ENCODE measurements around the gene OLFML2A. TPM values are rescaled to one million over a fixed set of nuclear protein-coding genes. Genes with fewer than 3 reads are reported as not detected.
A peak's percentile ranks its signal among the peaks of the same experiment; 100 is the strongest.
"Not testable (repeated sequence)": the region's sequence is repeated elsewhere in the genome, so short reads cannot be mapped to it uniquely, and the experiment has no call there.

Gene OLFML2A
- total RNA-seq, 1 experiment from 2014 or later, result 6.7 TPM

- Mint-ChIP-seq H3K27me3 (ENCODE audit: low read depth) (no peaks in the 10 kb centered on the region), H3K9me3 (no peaks in the 10 kb centered on the region), H3K4me3 (peak overlapping the region; percentile 1; the same call in 1 of the 2 replicates), H3K36me3 (peaks cover 36% of the 10 kb centered on the region), H3K27ac (peak overlapping the region; percentile 90), H3K4me1 (peaks cover 28% of the 10 kb centered on the region)
- DNase-seq (ENCODE audit: low spot score), result no peak
- no peak for TF ChIP-seq FOXK1 (CRISPR knock-in tag; IDR thresholded peaks at IDR 0.05)
- TF ChIP-seq FOXJ3 (CRISPR knock-in tag; IDR thresholded peaks at IDR 0.05; ENCODE audit: borderline replicate concordance), result no peak
- TF ChIP-seq CTCF (IDR thresholded peaks at IDR 0.05), result no peak
- no peak for TF ChIP-seq AFF4 (CRISPR knock-in tag; IDR thresholded peaks at IDR 0.05; ENCODE audit: borderline replicate concordance)
- no peak for TF ChIP-seq ZNF416 (CRISPR knock-in tag; IDR thresholded peaks at IDR 0.05)
- TF ChIP-seq GTF2I (CRISPR knock-in tag; conservative IDR thresholded peaks at IDR 0.05), result no peak
- TF ChIP-seq MYBL2 (CRISPR knock-in tag; IDR thresholded peaks at IDR 0.05), result no peak
- no peak for TF ChIP-seq NR2C2 (CRISPR knock-in tag; IDR thresholded peaks at IDR 0.05)
- ATAC-seq, result peak; percentile 69
- POLR2A ChIA-PET, result no interaction called here
- CTCF ChIA-PET, result interaction anchor here (0.7 to 3.1 kb wide), 7 partner anchors 15 to 117 kb away, joined by 3 to 10 read pairs (median 4); partner anchors contain the start of gene NR6A1
Observed at GRCh38 chr9:124735121-124735520, 41.8 kb upstream of the OLFML2A start.

- H3K27me3 Mint-ChIP-seq (ENCODE audit: low read depth); H3K4me3 Mint-ChIP-seq; H3K36me3 Mint-ChIP-seq; H3K27ac Mint-ChIP-seq; ATAC-seq; H3K9me3 Mint-ChIP-seq; DNase-seq (ENCODE audit: low spot score); CTCF ChIA-PET; POLR2A ChIA-PET: not testable (repeated sequence)
- H3K4me1 Mint-ChIP-seq, result peaks cover 36% of the 10 kb centered on the region
Observed at GRCh38 chr9:124738075-124738474, 38.9 kb upstream of the OLFML2A start.

GRCh38 chr9:124739360-124739759 lies 37.6 kb upstream of the OLFML2A start:
- Mint-ChIP-seq H3K4me1 (peaks cover 40% of the 10 kb centered on the region), H3K27me3 (ENCODE audit: low read depth) (no peaks in the 10 kb centered on the region), H3K27ac (no peak overlapping the region), H3K36me3 (peaks cover 7% of the 10 kb centered on the region), H3K9me3 (no peaks in the 10 kb centered on the region), H3K4me3 (no peak overlapping the region)
- DNase-seq (ENCODE audit: low spot score), result no peak
- CTCF ChIA-PET, result no interaction called here
- POLR2A ChIA-PET, result no interaction called here
- no peak for TF ChIP-seq ZNF281 (CRISPR knock-in tag; IDR thresholded peaks at IDR 0.05)
- no peak for TF ChIP-seq FOXP1 (CRISPR knock-in tag; IDR thresholded peaks at IDR 0.05; ENCODE audit: borderline replicate concordance)
- TF ChIP-seq GRHL2 (CRISPR knock-in tag; IDR thresholded peaks at IDR 0.05; ENCODE audit: insufficient replicate concordance, severe bottlenecking), result no peak
- no peak for TF ChIP-seq TEAD4 (CRISPR knock-in tag; IDR thresholded peaks at IDR 0.05)
- no peak for TF ChIP-seq OVOL2 (CRISPR knock-in tag; IDR thresholded peaks at IDR 0.05; ENCODE audit: borderline replicate concordance)
- TF ChIP-seq FOXP4 (CRISPR knock-in tag; IDR thresholded peaks at IDR 0.05), result no peak
- TF ChIP-seq ZSCAN18 (CRISPR knock-in tag; IDR thresholded peaks at IDR 0.05), result no peak
- TF ChIP-seq ZMAT4 (CRISPR knock-in tag; IDR thresholded peaks at IDR 0.05), result no peak
- no peak for TF ChIP-seq CBFB (CRISPR knock-in tag; IDR thresholded peaks at IDR 0.05; ENCODE audit: low read depth)
- TF ChIP-seq MAX (CRISPR knock-in tag; IDR thresholded peaks at IDR 0.05), result no peak
- no peak for TF ChIP-seq SOX15 (CRISPR knock-in tag; IDR thresholded peaks at IDR 0.05)
- ATAC-seq, result no peak

Measured in WTC11 (cell line).